IgD-negative memory B cell (primary cell): Measurements from ENCODE around the gene MKI67. TPM values are rescaled to one million over a fixed set of nuclear protein-coding genes. Genes with fewer than 3 reads are reported as not detected.
"Not testable (repeated sequence)": the region's sequence is repeated elsewhere in the genome, so short reads cannot be mapped to it uniquely, and the experiment has no call there.

Experiments used
- H3K27ac Mint-ChIP-seq, 3 donors: one replicate each; pipeline ENCODE4 v1.8.0; 2020 to 2022; ENCODE audit warnings: mild to moderate bottlenecking in 3 of 3, mixed read lengths in 3 of 3, moderate library complexity in 1 of 3
- H3K27me3 Mint-ChIP-seq: one replicate; pipeline ENCODE4 v1.8.0; 2021; ENCODE audit warnings: mixed read lengths
- H3K36me3 Mint-ChIP-seq: one replicate; pipeline ENCODE4 v1.8.0; 2020; ENCODE audit warnings: mild to moderate bottlenecking, mixed read lengths
- H3K4me1 Mint-ChIP-seq, 3 donors: one replicate each; pipeline ENCODE4 v1.8.0; 2020 to 2022; ENCODE audit warnings: mixed read lengths in 3 of 3, mild to moderate bottlenecking in 1 of 3
- H3K4me3 Mint-ChIP-seq, 4 donors: one replicate each; pipeline ENCODE4 v1.8.0; 2020 to 2022; ENCODE audit warnings: mild to moderate bottlenecking in 4 of 4, mixed read lengths in 4 of 4, moderate library complexity in 3 of 4
- H3K9me3 Mint-ChIP-seq, 3 donors: one replicate each; pipeline ENCODE4 v1.8.0; 2020 to 2021; ENCODE audit warnings: mixed read lengths in 3 of 3, mild to moderate bottlenecking in 1 of 3
- polyA plus RNA-seq: library from polyadenylated mRNA; unstranded; fragments of 300-500 nt; fragmentation: Illumina TruSeq; gene quantifications from one replicate; pipeline ENCODE4 v1.2.3, GENCODE V29; 2021

MKI67 gene
- polyA plus RNA-seq, result 0.59 TPM

GRCh38 chr10:128125944-128126764 is at the start of gene MKI67:
MKI67 (minus strand) TSS chr10:128126423; CDS start chr10:128125667, 756 bp downstream.
- Mint-ChIP-seq H3K36me3 (no peaks in the 10 kb centered on the region), H3K27me3 (peaks cover 18% of the 10 kb centered on the region), H3K4me1 (peaks cover 13 to 32% (median 19%) of the 10 kb centered on the region in 3 donors), H3K27ac (peak within 1 kb of the TSS; percentile 62 to 89 (median 89)), H3K9me3 (no peaks in the 10 kb centered on the region), H3K4me3 (peak within 1 kb of the TSS; percentile 88 to 96 (median 96))

- H3K4me1 Mint-ChIP-seq, result no peaks in the 10 kb centered on the region
- peaks cover 0 to 16% (median 8%) of the 10 kb centered on the region in 3 donors for H3K9me3 Mint-ChIP-seq
- no peak overlapping the region for H3K4me3 Mint-ChIP-seq
- H3K27me3 Mint-ChIP-seq, result peaks cover 15% of the 10 kb centered on the region
- no peak overlapping the region for H3K27ac Mint-ChIP-seq
- no peaks in the 10 kb centered on the region for H3K36me3 Mint-ChIP-seq
These were observed 48.6 kb upstream of the MKI67 start for GRCh38 chr10:128174581-128175559.

GRCh38 chr10:128173386-128173785 is 47.2 kb upstream of the MKI67 start:
- H3K4me3 Mint-ChIP-seq, result no peak overlapping the region
- H3K9me3 Mint-ChIP-seq, result peaks cover 0 to 16% (median 8%) of the 10 kb centered on the region in 3 donors
- H3K27me3 Mint-ChIP-seq, result peaks cover 21% of the 10 kb centered on the region

GRCh38 chr10:128172756-128173155 is 46.5 kb upstream of the MKI67 start:
- peaks cover 19% of the 10 kb centered on the region for H3K27me3 Mint-ChIP-seq
- no peaks in the 10 kb centered on the region for H3K4me1 Mint-ChIP-seq
- no peak overlapping the region for H3K4me3 Mint-ChIP-seq
- no peaks in the 10 kb centered on the region for H3K36me3 Mint-ChIP-seq
- H3K27ac Mint-ChIP-seq, result no peak overlapping the region
- peaks cover 0 to 16% (median 8%) of the 10 kb centered on the region in 3 donors for H3K9me3 Mint-ChIP-seq

More at GRCh38 chr10:128173386-128173785, 47.2 kb upstream of the MKI67 start:
- H3K4me1 Mint-ChIP-seq, result no peaks in the 10 kb centered on the region
- no peaks in the 10 kb centered on the region for H3K36me3 Mint-ChIP-seq
- no peak overlapping the region for H3K27ac Mint-ChIP-seq

- Mint-ChIP-seq H3K4me3 (no peak overlapping the region), H3K27ac (no peak overlapping the region), H3K9me3 (peaks cover 0 to 14% (median 6%) of the 10 kb centered on the region in 3 donors), H3K4me1 (no peaks in the 10 kb centered on the region), H3K36me3 (no peaks in the 10 kb centered on the region), H3K27me3 (peaks cover 15% of the 10 kb centered on the region)
These were observed 43.7 kb upstream of the MKI67 start for GRCh38 chr10:128169811-128170379.

GRCh38 chr10:128167926-128168520 is 41.8 kb upstream of the MKI67 start:
- Mint-ChIP-seq H3K36me3 (no peaks in the 10 kb centered on the region), H3K4me1 (no peaks in the 10 kb centered on the region), H3K9me3 (peaks cover 0 to 8% (median 4%) of the 10 kb centered on the region in 3 donors), H3K27me3 (peaks cover 15% of the 10 kb centered on the region), H3K4me3 (no peak overlapping the region), H3K27ac (no peak overlapping the region)

GRCh38 chr10:128167123-128167522 is 40.9 kb upstream of the MKI67 start:
- H3K27me3 Mint-ChIP-seq, result peaks cover 12% of the 10 kb centered on the region
- H3K4me1 Mint-ChIP-seq, H3K27ac Mint-ChIP-seq, H3K4me3 Mint-ChIP-seq, H3K9me3 Mint-ChIP-seq, H3K36me3 Mint-ChIP-seq: not testable (repeated sequence)

- Mint-ChIP-seq H3K4me1 (peaks cover under 1 to 10% (median 1%) of the 10 kb centered on the region in 3 donors), H3K4me3 (no peak overlapping the region), H3K36me3 (no peaks in the 10 kb centered on the region), H3K9me3 (no peaks in the 10 kb centered on the region), H3K27me3 (peaks cover 12% of the 10 kb centered on the region), H3K27ac (no peak overlapping the region)
These were observed 39.9 kb upstream of the MKI67 start for GRCh38 chr10:128166151-128166550.

GRCh38 chr10:128165536-128165935 is 39.3 kb upstream of the MKI67 start:
- Mint-ChIP-seq H3K27ac (peak overlapping the region in 1 of 3 donors; percentile 18), H3K9me3 (no peaks in the 10 kb centered on the region), H3K36me3 (no peaks in the 10 kb centered on the region)

GRCh38 chr10:128163701-128164100 is 37.5 kb upstream of the MKI67 start:
- no peak overlapping the region for H3K4me3 Mint-ChIP-seq
- peaks cover 4% of the 10 kb centered on the region for H3K27me3 Mint-ChIP-seq
- no peak overlapping the region for H3K27ac Mint-ChIP-seq
- peaks cover 10 to 18% (median 11%) of the 10 kb centered on the region in 3 donors for H3K4me1 Mint-ChIP-seq
- no peaks in the 10 kb centered on the region for H3K9me3 Mint-ChIP-seq
- H3K36me3 Mint-ChIP-seq, result no peaks in the 10 kb centered on the region

More at GRCh38 chr10:128165536-128165935, 39.3 kb upstream of the MKI67 start:
- Mint-ChIP-seq H3K27me3 (peaks cover 12% of the 10 kb centered on the region), H3K4me1 (peaks cover 6 to 16% (median 7%) of the 10 kb centered on the region in 3 donors), H3K4me3 (no peak overlapping the region)

GRCh38 chr10:128161031-128161430 is 34.8 kb upstream of the MKI67 start:
- H3K4me1 Mint-ChIP-seq, result peaks cover 10 to 18% (median 15%) of the 10 kb centered on the region in 3 donors
- no peaks in the 10 kb centered on the region for H3K9me3 Mint-ChIP-seq
- H3K4me3 Mint-ChIP-seq, result peak overlapping the region in 2 of 4 donors; percentile 66 to 73
- H3K36me3 Mint-ChIP-seq, result no peaks in the 10 kb centered on the region
- peaks cover 12% of the 10 kb centered on the region for H3K27me3 Mint-ChIP-seq
- no peak overlapping the region for H3K27ac Mint-ChIP-seq

GRCh38 chr10:128160297-128160711 is 34.1 kb upstream of the MKI67 start:
- Mint-ChIP-seq H3K36me3 (no peaks in the 10 kb centered on the region), H3K4me3 (no peak overlapping the region)

GRCh38 chr10:128158021-128158795 is 32.0 kb upstream of the MKI67 start:
- H3K4me1 Mint-ChIP-seq, result peaks cover 10 to 18% (median 15%) of the 10 kb centered on the region in 3 donors
- H3K36me3 Mint-ChIP-seq, result no peaks in the 10 kb centered on the region
- H3K4me3 Mint-ChIP-seq, result peak overlapping the region in 1 of 4 donors; percentile 60
- peaks cover 17% of the 10 kb centered on the region for H3K27me3 Mint-ChIP-seq
- no peak overlapping the region for H3K27ac Mint-ChIP-seq
- H3K9me3 Mint-ChIP-seq, result no peaks in the 10 kb centered on the region

More at GRCh38 chr10:128160297-128160711, 34.1 kb upstream of the MKI67 start:
- peaks cover 17% of the 10 kb centered on the region for H3K27me3 Mint-ChIP-seq
- H3K27ac Mint-ChIP-seq, result no peak overlapping the region
- no peaks in the 10 kb centered on the region for H3K9me3 Mint-ChIP-seq
- H3K4me1 Mint-ChIP-seq, result peaks cover 10 to 18% (median 15%) of the 10 kb centered on the region in 3 donors
